ENCODE measurements around the gene GATA3. TPM values are rescaled to one million over a fixed set of nuclear protein-coding genes. Genes with fewer than 3 reads are reported as not detected.
"Not testable (repeated sequence)": the region's sequence is repeated elsewhere in the genome, so short reads cannot be mapped to it uniquely, and the experiment has no call there.

GATA3 gene
- total RNA-seq, 5 donors from 2014 or later (not counting 1 experiment from before 2014, with no cell fraction given), result 47.2 to 98.1 (median 59.9) TPM

DNA sequence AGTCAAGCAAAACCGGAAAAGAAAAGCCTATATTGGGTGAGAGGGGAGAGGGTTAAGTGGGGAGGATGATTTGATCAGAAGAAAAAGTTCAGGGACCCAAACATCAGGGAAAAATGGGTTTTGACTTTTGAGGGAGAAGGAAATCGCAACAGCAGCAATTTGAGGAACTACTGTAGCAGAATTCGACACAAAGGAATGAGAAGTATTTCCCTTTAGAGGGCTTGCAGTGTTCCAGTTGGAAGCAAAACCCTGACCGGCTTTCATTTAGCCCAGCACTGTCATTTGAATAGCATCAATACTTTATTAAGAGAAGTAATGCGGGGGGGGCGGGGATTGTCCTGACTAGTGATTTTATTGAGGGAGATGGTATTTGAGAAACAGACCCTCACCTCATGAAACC, 37.2 kb upstream of the GATA3 start:
- no peaks in the 10 kb centered on the region for H3K27me3 ChIP-seq (replicated peaks in 1 of 2; ENCODE audit: control insufficient read depth in 2 of 2, extremely low read depth in 1 of 2, insufficient read depth in 2 of 2, low read length in 1 of 2)
- H3K4me1 ChIP-seq (ENCODE audit: control insufficient read depth in 1 of 2, extremely low read depth in 1 of 2, insufficient read depth in 2 of 2, low read length in 2 of 2), result no peaks in the 10 kb centered on the region
- no peak overlapping the region for H3K4me3 ChIP-seq (ENCODE audit: control insufficient read depth in 1 of 2, extremely low read depth in 1 of 2, low read length in 1 of 2)
- Mint-ChIP-seq H3K4me3 (no peak overlapping the region), H3K4me1 (peaks cover 0 to 2% (median 2%) of the 10 kb centered on the region in 3 donors), H3K27me3 (peaks cover 0 to 3% of the 10 kb centered on the region in 2 donors), H3K36me3 (peaks cover 24% of the 10 kb centered on the region), H3K27ac (no peak overlapping the region), H3K9me3 (no peaks in the 10 kb centered on the region)
- H3K27ac ChIP-seq (ENCODE audit: low read length), result no peak overlapping the region
- POLR2A ChIA-PET, result no interaction called here
- H3K9me3 ChIP-seq, result no peaks in the 10 kb centered on the region
- no CpG with 5 or more reads among the region's 6 CpGs for WGBS (ENCODE audit: insufficient coverage)
- DNase-seq, result no peak
- CTCF ChIA-PET, result no interaction called here
- ATAC-seq (replicated peaks in 1 of 4), result no peak
- H3K36me3 ChIP-seq (ENCODE audit: control insufficient read depth in 2 of 2, extremely low read depth in 1 of 2, insufficient read depth in 1 of 2, low read length in 1 of 2), result peaks cover 0 to 18% of the 10 kb centered on the region in 2 donors

- H3K27me3 ChIP-seq (replicated peaks in 1 of 2; ENCODE audit: control insufficient read depth in 2 of 2, extremely low read depth in 1 of 2, insufficient read depth in 2 of 2, low read length in 1 of 2), result peaks cover 0 to 14% of the 10 kb centered on the region in 2 experiments
- H3K4me3 ChIP-seq (ENCODE audit: control insufficient read depth in 1 of 2, extremely low read depth in 1 of 2, low read length in 1 of 2), result no peak overlapping the region
- no peak overlapping the region for H3K4me3 Mint-ChIP-seq
- CTCF ChIA-PET, result no interaction called here
- H3K36me3 Mint-ChIP-seq, result no peaks in the 10 kb centered on the region
- H3K27ac Mint-ChIP-seq, result no peak overlapping the region
- WGBS (ENCODE audit: insufficient coverage), result 69% methylated on average over 2 of the region's 4 CpGs
- peaks cover 0 to 2% of the 10 kb centered on the region in 2 experiments for H3K4me1 ChIP-seq (ENCODE audit: control insufficient read depth in 1 of 2, extremely low read depth in 1 of 2, insufficient read depth in 2 of 2, low read length in 2 of 2)
- H3K27ac ChIP-seq (ENCODE audit: low read length), result no peak overlapping the region
- peaks cover 5 to 8% (median 7%) of the 10 kb centered on the region in 3 donors for H3K4me1 Mint-ChIP-seq
- DNase-seq, result no peak
- POLR2A ChIA-PET, result no interaction called here
- no peak for ATAC-seq (replicated peaks in 1 of 4)
- H3K9me3 Mint-ChIP-seq, result no peaks in the 10 kb centered on the region
- H3K27me3 Mint-ChIP-seq, result peaks cover 16 to 21% of the 10 kb centered on the region in 2 donors
- H3K9me3 ChIP-seq, result no peaks in the 10 kb centered on the region
- H3K36me3 ChIP-seq (ENCODE audit: control insufficient read depth in 2 of 2, extremely low read depth in 1 of 2, insufficient read depth in 1 of 2, low read length in 1 of 2), result no peaks in the 10 kb centered on the region
Measured at GRCh38 chr10:8023321-8023720, 31.2 kb upstream of the GATA3 start.

DNA sequence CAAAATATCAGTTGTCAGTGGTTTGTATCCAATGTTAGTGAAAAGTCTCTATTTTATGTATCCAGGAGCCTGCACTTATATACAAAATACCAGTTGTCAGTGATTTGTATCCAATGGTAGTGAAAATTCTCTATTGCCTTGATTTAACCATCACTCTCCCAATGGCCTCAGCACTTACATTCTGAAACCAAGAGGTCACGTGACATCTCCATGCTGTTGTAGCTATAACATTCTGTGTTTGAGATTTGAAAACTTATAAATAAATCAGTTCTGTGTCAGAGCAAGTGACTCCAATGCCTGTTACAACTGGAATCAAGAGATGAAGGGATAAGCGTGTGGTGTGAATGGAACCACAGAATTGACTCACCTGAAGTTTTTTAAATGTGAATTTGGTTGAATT, 30.6 kb upstream of the GATA3 start:
- no peak overlapping the region for H3K27ac ChIP-seq (ENCODE audit: low read length)
- H3K9me3 ChIP-seq, result no peaks in the 10 kb centered on the region
- no peaks in the 10 kb centered on the region for H3K36me3 Mint-ChIP-seq
- H3K4me3 ChIP-seq (ENCODE audit: control insufficient read depth in 1 of 2, extremely low read depth in 1 of 2, low read length in 1 of 2), result no peak overlapping the region
- no peak overlapping the region for H3K27ac Mint-ChIP-seq
- ChIA-PET POLR2A (no interaction called here), CTCF (no interaction called here)
- H3K4me1 ChIP-seq (ENCODE audit: control insufficient read depth in 1 of 2, extremely low read depth in 1 of 2, insufficient read depth in 2 of 2, low read length in 2 of 2), result peaks cover 0 to 2% of the 10 kb centered on the region in 2 experiments
- peaks cover 0 to 14% of the 10 kb centered on the region in 2 experiments for H3K27me3 ChIP-seq (replicated peaks in 1 of 2; ENCODE audit: control insufficient read depth in 2 of 2, extremely low read depth in 1 of 2, insufficient read depth in 2 of 2, low read length in 1 of 2)
- no peaks in the 10 kb centered on the region for H3K9me3 Mint-ChIP-seq
- peaks cover 4 to 6% (median 5%) of the 10 kb centered on the region in 3 donors for H3K4me1 Mint-ChIP-seq
- H3K36me3 ChIP-seq (ENCODE audit: control insufficient read depth in 2 of 2, extremely low read depth in 1 of 2, insufficient read depth in 1 of 2, low read length in 1 of 2), result no peaks in the 10 kb centered on the region
- ATAC-seq (replicated peaks in 1 of 4) (no peak), DNase-seq (no peak)
- 100% methylated on average over 1 of the region's 2 CpGs for WGBS (ENCODE audit: insufficient coverage)
- H3K27me3 Mint-ChIP-seq, result peaks cover 16 to 21% of the 10 kb centered on the region in 2 donors
- no peak overlapping the region for H3K4me3 Mint-ChIP-seq

GRCh38 chr10:8026349-8027259, 27.9 kb upstream of the GATA3 start:
- POLR2A ChIA-PET, result interaction anchor here in 1 of 2 donors (0.6 kb wide), 3 partner anchors 816 to 1238 kb away, joined by 3 to 6 read pairs (median 6); no protein-coding TSS in a partner anchor
- CTCF ChIA-PET, result no interaction called here

GRCh38 chr10:8031211-8031610, 23.3 kb upstream of the GATA3 start:
- H3K27ac ChIP-seq (ENCODE audit: low read length); POLR2A ChIA-PET; ATAC-seq (replicated peaks in 1 of 4); H3K36me3 ChIP-seq (ENCODE audit: control insufficient read depth in 2 of 2, extremely low read depth in 1 of 2, insufficient read depth in 1 of 2, low read length in 1 of 2); H3K9me3 ChIP-seq; H3K4me3 Mint-ChIP-seq; H3K27ac Mint-ChIP-seq; DNase-seq; H3K9me3 Mint-ChIP-seq; H3K36me3 Mint-ChIP-seq; H3K4me3 ChIP-seq (ENCODE audit: control insufficient read depth in 1 of 2, extremely low read depth in 1 of 2, low read length in 1 of 2): not testable (repeated sequence)
- 89% methylated on average over 3 of the region's 5 CpGs for WGBS (ENCODE audit: insufficient coverage)
- CTCF ChIA-PET, result interaction anchor here in 1 of 2 donors (1.0 kb wide), 1 partner anchor 11 kb away, joined by 3 read pairs; no protein-coding TSS in a partner anchor
- Histone ChIP-seq H3K27me3 (replicated peaks in 1 of 2; ENCODE audit: control insufficient read depth in 2 of 2, extremely low read depth in 1 of 2, insufficient read depth in 2 of 2, low read length in 1 of 2) (peaks cover 6 to 54% of the 10 kb centered on the region in 2 experiments), H3K4me1 (ENCODE audit: control insufficient read depth in 1 of 2, extremely low read depth in 1 of 2, insufficient read depth in 2 of 2, low read length in 2 of 2) (peaks cover 8 to 28% of the 10 kb centered on the region in 2 experiments)
- H3K4me1 Mint-ChIP-seq, result peaks cover 12 to 21% (median 20%) of the 10 kb centered on the region in 3 donors
- peaks cover 32 to 51% of the 10 kb centered on the region in 2 donors for H3K27me3 Mint-ChIP-seq

More at GRCh38 chr10:8026349-8027259, 27.9 kb upstream of the GATA3 start:
- Mint-ChIP-seq H3K4me1 (peaks cover 4 to 6% (median 5%) of the 10 kb centered on the region in 3 donors), H3K27ac (no peak overlapping the region), H3K36me3 (no peaks in the 10 kb centered on the region), H3K4me3 (peak overlapping the region; percentile 64 to 82 (median 69)), H3K27me3 (peaks cover 19 to 31% of the 10 kb centered on the region in 2 donors), H3K9me3 (no peaks in the 10 kb centered on the region)
- Histone ChIP-seq H3K9me3 (no peaks in the 10 kb centered on the region), H3K36me3 (ENCODE audit: control insufficient read depth in 2 of 2, extremely low read depth in 1 of 2, insufficient read depth in 1 of 2, low read length in 1 of 2) (no peaks in the 10 kb centered on the region), H3K4me1 (ENCODE audit: control insufficient read depth in 1 of 2, extremely low read depth in 1 of 2, insufficient read depth in 2 of 2, low read length in 2 of 2) (peaks cover 0 to 2% of the 10 kb centered on the region in 2 experiments), H3K27ac (ENCODE audit: low read length) (no peak overlapping the region), H3K27me3 (replicated peaks in 1 of 2; ENCODE audit: control insufficient read depth in 2 of 2, extremely low read depth in 1 of 2, insufficient read depth in 2 of 2, low read length in 1 of 2) (peaks cover 3 to 20% of the 10 kb centered on the region in 2 experiments), H3K4me3 (ENCODE audit: control insufficient read depth in 1 of 2, extremely low read depth in 1 of 2, low read length in 1 of 2) (peak overlapping the region in 1 of 2 donors; percentile 25)
- peak in 1 of 4 experiments; percentile 56 for ATAC-seq (replicated peaks in 1 of 4)
- 56% methylated on average over 3 of the region's 17 CpGs for WGBS (ENCODE audit: insufficient coverage)
- peak in 1 of 35 experiments; percentile 11 for DNase-seq

DNA sequence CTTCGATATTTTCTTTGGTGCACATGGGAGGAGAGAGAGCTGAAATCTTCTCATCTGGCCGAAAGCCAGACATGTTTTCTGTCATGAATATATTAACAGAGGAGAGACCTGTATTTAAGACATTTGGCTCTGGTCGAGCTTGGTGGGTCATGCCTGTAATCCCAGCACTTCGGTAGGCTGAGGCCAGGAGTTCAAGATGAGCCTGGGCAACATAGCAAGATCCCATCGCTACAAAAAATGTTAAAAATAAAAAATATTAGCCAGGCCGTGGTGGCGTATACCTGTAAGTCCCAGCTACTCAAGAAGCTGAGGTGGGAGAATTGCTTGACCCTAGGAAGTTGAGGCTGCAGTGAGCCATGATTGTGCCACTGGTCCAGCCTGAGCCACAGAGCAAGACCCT, 21.9 kb upstream of the GATA3 start:
- no peaks in the 10 kb centered on the region for H3K36me3 ChIP-seq (ENCODE audit: control insufficient read depth in 2 of 2, extremely low read depth in 1 of 2, insufficient read depth in 1 of 2, low read length in 1 of 2)
- H3K9me3 ChIP-seq, result no peaks in the 10 kb centered on the region
- H3K36me3 Mint-ChIP-seq, result no peaks in the 10 kb centered on the region
- peaks cover 32 to 53% of the 10 kb centered on the region in 2 donors for H3K27me3 Mint-ChIP-seq
- H3K4me1 Mint-ChIP-seq, result peaks cover 15 to 23% (median 18%) of the 10 kb centered on the region in 3 donors
- ATAC-seq (replicated peaks in 1 of 4), result no peak
- CTCF ChIA-PET, result interaction anchor here in 1 of 2 donors (0.6 to 1.3 kb wide), 2 partner anchors 160 to 1177 kb away, joined by 3 read pairs; no protein-coding TSS in a partner anchor
- no peak overlapping the region for H3K4me3 ChIP-seq (ENCODE audit: control insufficient read depth in 1 of 2, extremely low read depth in 1 of 2, low read length in 1 of 2)
- H3K9me3 Mint-ChIP-seq, result no peaks in the 10 kb centered on the region
- WGBS (ENCODE audit: insufficient coverage), result 91% methylated on average over 5 of the region's 7 CpGs
- POLR2A ChIA-PET, result interaction anchor here in 1 of 2 donors (0.5 kb wide), 1 partner anchor 1065 kb away, joined by 3 read pairs; no protein-coding TSS in a partner anchor
- H3K27ac ChIP-seq (ENCODE audit: low read length), result no peak overlapping the region
- no peak overlapping the region for H3K27ac Mint-ChIP-seq
- peaks cover 6 to 41% of the 10 kb centered on the region in 2 experiments for H3K4me1 ChIP-seq (ENCODE audit: control insufficient read depth in 1 of 2, extremely low read depth in 1 of 2, insufficient read depth in 2 of 2, low read length in 2 of 2)
- peaks cover 6 to 60% of the 10 kb centered on the region in 2 experiments for H3K27me3 ChIP-seq (replicated peaks in 1 of 2; ENCODE audit: control insufficient read depth in 2 of 2, extremely low read depth in 1 of 2, insufficient read depth in 2 of 2, low read length in 1 of 2)
- DNase-seq, result no peak
- no peak overlapping the region for H3K4me3 Mint-ChIP-seq

Data from T-cell (primary cell).